GM19025 (cell line): ENCODE results near the gene LINGO3.

Experiments
- ATAC-seq: cut with Tn5 transposase; IDR thresholded peaks from one replicate; pipeline ENCODE4 v1.9.1; 2021; ENCODE audit warnings: mild to moderate bottlenecking, low read depth, moderate library complexity; ENCODE audit not compliant: unreplicated experiment

Gene LINGO3

DNA sequence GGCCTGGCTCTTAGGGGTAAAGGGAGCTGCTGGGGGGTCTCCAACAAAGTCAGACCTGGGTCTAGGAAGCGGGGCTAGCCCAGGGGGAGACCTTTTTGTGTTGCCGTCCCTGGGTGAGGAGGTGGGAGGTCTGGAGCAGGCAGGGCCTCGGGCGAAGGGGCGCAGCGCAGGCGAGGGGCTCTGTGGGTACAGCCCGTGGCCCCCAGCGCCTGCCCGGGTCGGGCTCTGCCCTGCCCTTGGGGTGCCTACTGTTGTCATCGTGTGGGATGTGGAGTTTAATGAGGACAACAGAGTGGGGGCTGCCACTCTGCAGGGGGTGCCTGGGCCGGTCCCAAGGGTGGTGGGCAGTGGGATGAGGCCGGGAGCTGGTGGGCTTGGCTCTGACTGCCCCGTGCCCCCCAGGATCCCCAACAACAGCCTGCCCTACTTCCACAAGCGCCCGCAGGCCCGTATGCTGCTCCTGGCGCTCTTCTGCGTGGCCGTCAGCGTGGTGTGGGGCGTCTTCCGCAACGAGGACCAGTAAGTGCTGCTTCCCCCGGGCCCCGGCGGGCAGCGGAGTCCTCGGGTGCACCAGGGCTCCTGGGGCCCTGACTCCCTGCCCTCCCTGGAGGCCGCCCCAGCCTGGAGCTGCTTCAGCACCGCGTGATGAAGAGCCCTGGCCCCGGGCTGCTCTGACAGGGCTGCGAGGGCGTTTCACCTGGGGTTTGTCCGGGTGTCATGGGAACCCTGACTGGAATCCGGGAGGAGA lies 32.7 kb upstream of the LINGO3 start:
- no peak for ATAC-seq

DNA sequence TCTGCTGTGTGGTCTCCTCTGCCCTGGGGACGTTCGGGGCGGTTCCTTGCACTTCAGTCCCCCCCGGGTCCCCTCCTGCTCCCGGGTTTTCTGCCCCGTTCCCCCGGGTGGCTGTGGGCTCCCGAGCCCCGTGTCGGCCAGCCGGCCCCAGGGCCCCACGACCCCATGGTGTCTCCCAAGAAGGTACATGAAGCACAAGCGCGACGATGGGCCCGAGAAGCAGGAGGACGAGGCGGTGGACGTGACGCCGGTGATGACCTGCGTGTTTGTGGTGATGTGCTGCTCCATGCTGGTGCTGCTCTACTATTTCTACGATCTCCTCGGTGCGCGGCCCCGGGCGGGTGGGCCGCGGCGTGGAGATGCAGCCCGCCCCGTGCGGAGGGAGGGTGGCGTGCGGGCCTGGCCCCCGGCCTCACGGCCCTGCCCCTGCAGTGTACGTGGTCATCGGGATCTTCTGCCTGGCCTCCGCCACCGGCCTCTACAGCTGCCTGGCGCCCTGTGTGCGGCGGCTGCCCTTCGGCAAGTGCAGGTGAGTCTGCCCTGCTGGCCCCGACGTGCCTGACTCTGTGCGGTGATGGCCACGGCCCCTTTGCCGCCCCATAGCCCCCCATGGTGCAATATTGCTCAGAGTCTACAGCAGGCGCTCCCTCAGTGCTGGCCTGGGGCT lies 31.8 kb upstream of the LINGO3 start:
- no peak for ATAC-seq

DNA sequence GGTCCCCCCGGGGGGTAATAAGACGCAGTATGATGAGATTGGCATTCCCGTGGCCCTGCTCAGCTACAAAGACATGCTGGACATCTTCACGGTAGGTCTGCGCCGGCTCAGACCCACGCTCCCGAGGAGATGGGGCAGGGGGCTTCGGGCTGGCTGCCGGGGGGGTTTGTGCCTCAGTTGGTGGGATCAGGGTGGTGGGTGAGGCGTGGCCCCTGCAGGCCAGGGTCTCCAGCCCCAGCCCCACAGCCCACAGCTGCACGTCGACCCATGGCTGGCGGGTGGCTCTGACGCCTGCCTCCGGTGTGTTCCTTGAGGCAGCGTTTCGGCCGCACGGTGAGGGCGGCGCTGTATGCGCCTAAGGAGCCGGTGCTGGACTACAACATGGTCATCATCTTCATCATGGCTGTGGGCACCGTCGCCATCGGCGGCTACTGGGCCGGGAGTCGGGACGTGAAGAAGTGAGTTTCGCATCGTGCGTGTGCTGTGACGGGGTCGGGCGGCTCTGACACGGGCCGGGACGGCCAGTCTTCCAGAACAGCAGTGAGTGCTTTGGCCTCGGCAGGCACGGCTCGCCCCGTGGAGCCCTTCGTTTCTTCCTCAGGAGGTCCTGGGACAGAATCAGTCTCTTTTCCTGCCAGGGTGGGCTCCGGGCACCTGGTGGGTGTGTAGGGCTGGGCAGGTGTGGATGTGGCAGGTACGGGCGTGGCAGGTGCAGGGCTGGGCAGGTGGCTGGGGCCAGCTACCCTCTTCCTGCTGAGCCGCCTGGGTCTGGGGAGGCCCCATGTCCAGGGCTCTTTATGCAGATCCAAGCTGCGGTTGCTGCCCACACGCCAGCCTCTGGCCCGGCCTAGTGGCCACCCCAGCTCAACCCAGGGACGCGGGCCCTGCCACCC lies 31.0 kb upstream of the LINGO3 start:
- no peak for ATAC-seq

DNA sequence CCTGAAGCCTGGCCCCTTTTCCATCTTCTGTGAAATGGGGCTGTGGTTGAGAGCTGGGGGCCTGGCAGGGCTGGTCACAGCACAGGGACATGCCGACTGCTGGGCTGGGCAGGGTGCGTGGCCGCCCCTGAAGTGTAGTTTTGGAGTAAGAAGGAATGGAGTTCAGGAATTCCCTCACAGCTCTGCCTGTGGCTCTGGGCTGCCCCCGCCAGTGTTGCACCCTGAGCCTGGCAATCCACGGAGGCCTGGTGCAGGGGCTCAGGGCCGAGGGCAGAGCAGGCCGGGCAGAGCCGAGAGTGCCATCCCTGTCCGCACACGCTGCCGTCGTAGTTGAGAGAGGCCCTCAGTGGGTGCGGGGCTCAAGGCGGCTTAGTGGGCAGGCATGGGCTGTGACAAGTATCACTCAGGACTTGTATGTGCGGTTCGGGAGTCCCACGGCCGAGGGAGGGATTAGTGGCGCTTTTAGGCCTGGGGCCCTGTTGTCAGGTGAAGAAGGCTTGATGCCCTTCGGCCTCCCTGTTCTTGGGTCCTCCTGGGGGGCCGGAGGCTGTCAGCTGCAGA lies 30.2 kb upstream of the LINGO3 start:
- no peak for ATAC-seq

DNA sequence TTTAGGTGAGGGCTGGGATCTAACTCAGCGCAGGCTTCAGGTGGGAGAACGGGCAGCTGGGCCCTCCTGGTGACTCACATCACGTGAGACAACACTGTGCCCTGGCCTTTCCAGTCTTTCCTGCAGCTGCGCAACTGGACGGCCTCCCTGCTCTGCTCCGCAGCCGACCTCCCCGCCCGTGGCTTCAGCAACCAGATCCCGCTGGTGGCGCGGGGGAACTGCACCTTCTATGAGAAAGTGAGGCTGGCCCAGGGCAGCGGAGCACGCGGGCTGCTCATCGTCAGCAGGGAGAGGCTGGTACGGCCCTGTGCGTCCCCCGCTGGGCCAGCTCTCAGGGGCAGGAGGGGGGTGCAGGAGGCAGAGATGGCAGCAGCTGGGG lies 29.4 kb upstream of the LINGO3 start:
- no peak for ATAC-seq

DNA sequence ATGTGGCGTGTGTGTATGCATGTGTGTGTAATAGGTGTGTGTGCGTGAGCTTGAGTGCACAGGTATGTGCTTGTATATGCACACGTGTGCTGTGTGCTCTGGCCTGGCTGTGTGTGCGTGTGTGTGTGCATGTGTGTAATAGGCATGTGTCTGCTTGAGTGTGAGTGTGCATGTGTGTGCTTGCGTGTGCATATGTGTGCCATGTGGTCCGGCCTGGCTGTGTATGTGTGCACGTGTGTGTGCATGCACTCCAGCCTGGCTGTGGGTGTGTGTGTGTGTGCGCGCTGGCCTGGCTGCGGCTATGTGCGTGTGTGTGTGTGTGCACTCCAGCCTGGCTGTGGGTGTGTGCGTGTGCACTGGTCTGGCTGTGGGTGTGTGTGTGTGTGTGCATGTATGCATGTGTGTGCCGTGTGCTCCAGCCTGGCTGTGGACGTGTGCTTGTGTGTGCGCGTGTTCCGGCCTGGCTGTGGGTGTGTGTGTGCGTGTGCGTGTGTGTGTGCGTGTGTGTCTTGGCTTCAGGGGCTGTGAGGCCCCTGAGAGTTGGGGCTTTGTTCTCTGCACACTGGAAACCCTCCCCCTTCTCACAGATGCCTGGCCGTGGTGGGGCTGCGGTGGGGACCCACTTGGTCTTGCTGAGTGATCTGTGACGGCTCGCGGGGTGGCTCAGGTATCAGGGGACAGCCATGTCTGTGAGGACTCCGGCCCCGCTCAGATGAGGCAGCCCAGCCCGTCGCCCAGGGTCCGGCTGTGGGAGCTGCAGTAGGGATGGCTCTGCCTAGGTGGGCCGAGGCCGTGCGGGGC lies 28.8 kb upstream of the LINGO3 start:
- no peak for ATAC-seq

DNA sequence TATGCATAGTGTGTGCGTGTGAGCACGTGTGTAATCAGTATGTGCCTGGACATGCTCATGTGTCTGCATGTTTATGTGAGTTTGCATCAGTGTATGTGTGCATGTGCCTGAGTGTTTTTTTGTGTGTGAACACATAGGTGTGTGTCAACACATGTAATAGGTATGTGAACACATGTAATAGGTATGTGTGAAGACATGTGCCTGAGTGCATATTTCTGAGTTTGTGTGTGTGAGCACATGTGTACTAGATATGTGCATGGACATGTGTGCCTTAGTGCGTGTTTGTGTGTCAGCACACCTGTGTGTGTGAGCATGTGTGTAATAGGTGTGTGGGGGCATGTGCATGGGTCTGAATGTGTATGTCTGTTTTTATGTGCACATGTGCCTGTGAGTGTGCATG lies 27.9 kb upstream of the LINGO3 start:
- ATAC-seq = no peak

DNA sequence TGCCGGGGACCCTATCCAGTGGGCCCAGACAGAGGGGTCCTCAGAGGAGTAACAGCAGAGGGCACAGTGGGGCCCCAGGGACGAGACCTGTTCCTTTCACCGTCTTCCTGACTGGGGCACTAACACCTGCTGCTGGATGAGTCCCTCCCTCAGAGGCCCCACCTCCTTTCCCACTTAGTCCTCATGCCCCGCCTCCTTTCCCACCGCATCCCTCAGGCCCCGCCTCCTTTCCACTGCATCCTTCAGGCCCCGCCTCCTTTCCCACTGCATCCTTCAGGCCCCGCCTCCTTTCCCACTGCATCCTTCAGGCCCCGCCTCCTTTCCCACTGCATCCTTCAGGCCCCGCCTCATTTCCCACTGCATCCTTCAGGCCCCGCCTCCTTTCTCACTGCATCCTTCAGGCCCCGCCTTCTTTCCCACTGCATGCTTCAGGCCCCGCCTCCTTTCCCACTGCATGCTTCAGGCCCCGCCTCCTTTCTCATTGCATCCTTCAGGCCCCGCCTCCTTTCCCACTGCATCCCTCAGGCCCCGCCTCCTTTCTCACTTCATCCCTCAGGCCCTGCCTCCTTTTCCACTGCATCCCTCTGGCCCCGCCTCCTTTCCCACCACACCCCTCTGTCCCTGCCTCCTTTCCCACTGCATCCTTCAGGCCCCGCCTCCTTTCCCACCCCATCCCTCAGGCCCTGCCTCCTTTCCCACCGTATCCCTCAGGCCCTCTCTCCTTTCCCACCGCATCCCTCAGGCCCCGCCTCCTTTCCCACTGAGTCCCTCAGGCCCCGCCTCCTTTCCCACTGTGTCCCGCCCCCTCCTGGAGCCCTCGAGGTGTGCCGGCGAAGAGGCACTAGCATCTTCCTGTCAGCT lies 27.3 kb upstream of the LINGO3 start:
- ATAC-seq = no peak

DNA sequence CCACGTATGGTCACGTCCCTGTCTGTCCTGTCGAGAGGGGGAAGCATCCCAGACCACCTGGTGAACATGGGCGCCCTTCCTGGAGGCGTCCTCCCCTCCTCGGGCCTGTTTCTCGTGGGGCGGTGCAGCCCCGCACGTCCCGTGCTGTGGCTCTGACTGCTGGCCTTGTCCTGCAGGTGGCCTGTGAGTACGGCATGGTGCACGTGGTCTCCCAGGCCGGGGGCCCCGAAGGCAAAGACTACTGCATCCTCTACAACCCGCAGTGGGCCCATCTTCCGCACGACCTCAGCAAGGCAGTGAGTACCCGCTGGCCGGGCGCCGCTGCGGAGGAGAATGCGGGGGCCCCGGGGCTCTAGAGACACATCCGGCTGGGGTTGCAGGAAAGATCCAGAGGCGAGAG lies 26.5 kb upstream of the LINGO3 start:
- no peak for ATAC-seq

DNA sequence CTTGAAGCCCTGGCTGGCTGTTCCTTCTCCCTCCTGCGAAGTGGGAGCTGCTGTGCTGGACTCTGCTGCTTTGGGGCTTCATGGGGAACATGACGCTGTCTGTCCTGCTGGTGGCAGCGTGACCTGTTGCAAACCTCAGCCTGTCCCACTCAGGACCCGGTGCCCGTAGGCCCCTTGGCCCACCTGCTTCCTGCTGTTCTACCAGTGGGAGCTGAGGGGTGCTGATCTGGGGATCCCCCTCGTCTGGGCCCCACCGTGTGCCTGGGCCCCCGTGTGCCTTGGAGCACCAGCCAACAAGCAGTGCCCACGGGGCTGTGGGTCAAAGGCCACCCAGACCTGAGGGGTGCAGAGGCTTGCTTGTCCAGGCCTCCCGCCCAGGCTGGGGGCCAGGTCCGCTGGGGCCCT lies 25.9 kb upstream of the LINGO3 start:
- ATAC-seq = no peak

DNA sequence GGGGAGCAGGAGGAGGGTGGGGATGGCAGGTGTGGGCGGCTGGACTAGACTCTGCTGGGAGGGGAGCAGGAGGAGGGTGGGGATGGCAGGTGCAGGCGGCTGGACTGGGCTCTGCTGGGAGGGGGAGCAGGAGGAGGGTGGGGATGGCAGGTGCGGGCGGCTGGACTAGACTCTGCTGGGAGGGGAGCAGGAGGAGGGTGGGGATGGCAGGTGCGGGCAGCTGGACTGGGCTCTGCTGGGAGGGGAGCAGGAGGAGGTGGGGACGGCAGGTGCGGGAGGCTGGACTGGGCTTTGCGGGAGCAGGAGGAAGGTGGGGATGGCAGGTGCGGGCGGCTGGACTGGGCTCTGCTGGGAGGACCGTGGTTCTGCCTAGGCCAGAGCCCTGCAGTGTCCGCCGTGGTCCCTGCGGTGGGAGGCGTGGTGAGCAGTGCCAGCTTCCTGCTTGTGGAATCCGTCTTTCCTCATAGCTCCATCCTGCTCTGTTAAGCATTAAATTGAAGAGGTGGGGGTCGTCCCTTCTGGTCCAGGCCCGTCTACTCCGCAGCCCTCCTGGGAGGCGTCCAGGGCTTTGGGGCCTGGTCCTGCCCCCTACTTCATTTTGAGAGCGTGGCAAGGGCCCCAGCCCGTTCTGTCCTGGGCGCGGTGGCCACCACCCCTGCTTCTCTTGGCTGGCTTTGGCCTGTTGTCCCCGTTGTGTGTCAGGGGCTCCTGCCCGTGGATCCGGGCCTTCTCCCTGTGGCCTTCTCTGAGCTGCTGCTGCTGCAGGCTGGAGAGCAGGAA lies 25.3 kb upstream of the LINGO3 start:
- no peak for ATAC-seq

DNA sequence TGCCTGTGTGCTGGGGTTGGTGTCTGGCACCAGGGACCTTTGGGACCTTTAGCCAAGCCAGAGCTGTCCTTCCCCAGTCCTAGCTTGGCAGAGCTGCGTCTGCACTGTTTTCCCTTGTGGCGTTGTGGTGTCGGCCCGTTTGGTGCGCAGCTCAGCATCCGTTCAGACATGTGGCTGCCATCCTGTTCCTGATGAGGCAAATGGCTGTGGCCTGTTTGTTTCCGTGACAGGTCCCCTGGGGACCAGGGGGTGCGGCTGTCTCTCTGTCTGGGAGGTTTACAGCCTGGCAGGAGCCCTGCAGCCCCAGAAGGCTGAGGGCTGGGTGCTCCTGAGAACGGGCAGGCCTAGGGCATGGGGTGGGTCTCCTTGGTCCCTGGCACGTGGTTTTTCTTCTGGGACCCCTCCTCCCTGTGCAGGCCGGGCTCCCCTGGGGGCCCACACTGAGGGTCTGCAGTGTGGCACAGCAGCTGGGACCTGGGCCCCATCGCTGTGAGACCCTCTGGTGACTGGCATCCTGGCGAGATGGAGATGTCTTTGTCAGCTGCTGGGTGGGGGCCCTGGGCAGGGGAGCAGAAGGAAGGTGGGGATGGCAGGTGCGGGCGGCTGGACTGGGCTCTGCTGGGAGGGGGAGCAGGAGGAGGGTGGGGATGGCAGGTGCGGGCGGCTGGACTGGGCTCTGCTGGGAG lies 24.5 kb upstream of the LINGO3 start:
- ATAC-seq = peak; percentile 34

DNA sequence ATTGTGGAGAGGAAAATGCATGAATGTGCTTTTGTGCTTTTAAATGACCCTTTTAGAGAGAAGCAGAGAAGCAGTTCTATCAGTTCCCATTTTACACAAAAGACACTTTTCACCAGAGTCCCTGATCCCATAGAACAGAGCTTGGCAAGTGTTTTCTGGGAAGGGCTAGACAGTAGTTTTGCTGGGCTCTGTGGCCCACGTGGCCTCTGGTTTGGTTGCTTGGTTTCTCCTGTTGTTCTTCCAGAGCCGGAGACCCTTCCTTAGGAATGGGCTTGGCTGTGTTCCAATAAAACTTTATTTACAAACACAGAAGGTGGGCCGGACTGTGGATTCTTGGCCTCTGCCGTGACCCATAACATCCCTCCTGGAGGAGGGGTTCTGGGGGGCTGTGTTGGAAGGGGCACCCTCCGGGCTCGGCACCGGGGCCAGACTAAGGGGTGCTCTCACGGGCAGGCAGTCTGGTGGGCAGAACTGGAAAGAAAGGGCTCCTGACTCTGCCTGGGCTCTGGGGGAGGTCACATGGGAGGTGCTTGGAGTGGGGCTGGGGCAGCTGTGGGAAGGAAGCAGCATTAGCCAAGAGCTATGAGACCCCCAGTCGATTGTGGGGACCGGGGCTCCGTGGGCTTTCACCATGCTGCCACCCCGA lies 23.8 kb upstream of the LINGO3 start:
- ATAC-seq = no peak

DNA sequence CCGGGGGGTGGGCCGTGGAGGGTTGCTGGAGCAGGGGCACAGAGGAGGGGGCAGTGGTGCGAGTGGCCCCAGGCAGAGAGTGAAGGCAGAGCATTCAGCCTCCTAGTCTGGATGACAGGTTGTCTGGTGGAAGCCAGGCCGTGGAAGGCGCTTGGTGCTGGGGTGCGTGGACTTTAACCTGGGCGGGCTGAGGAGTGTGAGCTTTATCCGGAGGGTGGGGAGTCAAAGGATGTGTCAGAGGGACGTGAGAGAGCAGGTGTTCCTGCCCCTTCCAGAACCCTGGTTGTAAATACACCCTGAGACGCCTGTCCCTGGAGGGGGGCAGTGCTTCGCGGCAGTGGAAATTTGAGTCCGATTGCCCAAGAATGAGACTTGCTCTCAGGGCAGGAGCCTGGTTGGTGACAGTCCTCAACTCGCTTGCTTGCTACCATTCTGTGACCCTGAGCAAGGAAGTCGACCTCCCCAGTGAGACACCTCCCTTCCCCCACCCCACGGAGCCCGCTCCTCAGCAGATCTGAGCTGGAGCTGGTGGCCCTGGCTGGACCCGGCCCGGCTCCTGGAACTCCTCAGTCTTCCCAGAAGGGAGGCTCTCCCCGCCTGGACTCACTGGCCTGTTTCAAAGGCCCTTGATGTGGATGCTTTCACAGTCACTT lies 22.8 kb upstream of the LINGO3 start:
- ATAC-seq = no peak

DNA sequence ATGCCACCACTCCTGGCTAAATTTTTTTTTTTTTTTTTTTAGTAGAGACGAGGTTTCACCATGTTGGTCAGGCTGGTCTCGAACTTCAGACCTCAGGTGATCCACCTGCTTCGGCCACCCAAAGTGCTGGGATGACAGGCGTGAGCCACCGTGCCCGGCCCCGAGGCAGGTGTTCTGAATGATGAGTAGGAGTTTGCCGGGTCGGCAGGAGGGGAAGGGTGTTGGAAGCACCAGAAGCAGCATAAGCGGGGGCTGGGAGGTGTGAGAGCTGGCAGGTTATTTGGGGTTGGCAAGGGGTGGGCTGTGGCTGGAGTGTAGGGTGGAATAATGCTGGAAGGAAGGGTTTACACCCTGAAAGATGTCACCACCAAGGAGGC lies 22.3 kb upstream of the LINGO3 start:
- ATAC-seq = no peak

DNA sequence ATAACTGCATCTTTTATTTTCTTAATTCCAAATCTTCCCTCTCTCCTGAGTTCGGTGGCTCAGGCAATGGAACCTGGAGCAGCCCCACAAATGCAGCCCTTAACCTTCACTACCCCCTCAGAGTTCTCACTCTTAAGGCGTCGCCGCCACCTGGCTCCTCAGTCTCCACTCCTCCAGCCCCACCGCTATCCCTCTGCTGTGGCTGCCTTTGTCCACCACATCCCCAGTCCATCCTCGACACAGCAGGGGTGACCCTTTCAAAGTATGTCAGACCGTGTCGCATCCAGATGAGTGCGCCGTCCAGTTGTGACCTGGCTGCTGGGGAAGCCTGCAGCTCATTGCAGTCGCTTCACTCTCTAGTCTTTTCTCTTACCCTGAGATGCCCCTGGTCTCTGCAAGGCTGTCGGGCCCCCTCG lies 21.6 kb upstream of the LINGO3 start:
- ATAC-seq = no peak

DNA sequence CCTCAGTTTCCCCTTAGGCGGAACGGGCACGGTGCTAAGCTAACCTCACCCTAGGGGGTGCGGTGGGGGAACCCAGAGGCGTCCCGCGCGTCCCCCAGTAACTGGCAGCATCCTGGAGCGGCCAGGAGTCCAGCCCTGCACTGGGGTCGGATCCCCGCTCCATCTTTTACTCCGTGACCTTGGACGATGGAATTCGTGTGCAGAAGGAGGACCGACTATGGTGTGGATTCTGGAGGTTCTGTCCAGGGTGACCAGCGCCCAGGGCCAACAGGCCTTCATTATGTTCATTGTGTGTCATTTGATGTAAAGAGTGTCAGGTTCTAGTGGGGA lies 21.2 kb upstream of the LINGO3 start:
- ATAC-seq = no peak
